Measurements from ENCODE around the gene EMX1. TPM values are rescaled to one million over a fixed set of nuclear protein-coding genes. Genes with fewer than 3 reads are reported as not detected.

The EMX1 gene
- total RNA-seq, 1 donor from 2014 or later, result 0.43 TPM

- Histone ChIP-seq H3K36me3 (no peaks in the 10 kb centered on the region), H3K4me2 (no peak overlapping the region), H3K9ac (no peak overlapping the region), H3K4me1 (peaks cover 13% of the 10 kb centered on the region), H3K79me2 (ENCODE audit: low read depth) (no peaks in the 10 kb centered on the region), H3K4me3 (no peak overlapping the region), H3K27me3 (peaks cover 23% of the 10 kb centered on the region), H3K9me3 (ENCODE audit: low read depth) (no peaks in the 10 kb centered on the region), H3K27ac (no peak overlapping the region), H3F3A (ENCODE audit: low read depth) (no peaks in the 10 kb centered on the region), H2AFZ (replicated peaks) (no peak overlapping the region), H4K20me1 (ENCODE audit: low read depth) (no peaks in the 10 kb centered on the region)
- Mint-ChIP-seq H3K36me3 (no peaks in the 10 kb centered on the region), H3K27me3 (ENCODE audit: insufficient read depth, low read depth) (peaks cover 11% of the 10 kb centered on the region), H3K4me3 (no peak overlapping the region), H3K9me3 (no peaks in the 10 kb centered on the region), H3K27ac (no peak overlapping the region), H3K4me1 (peaks cover 11% of the 10 kb centered on the region)
- DNase-seq (ENCODE audit: low spot score), result no peak
- no peak for TF ChIP-seq EZH2phosphoT487 (IDR thresholded peaks at IDR 0.05)
- TF ChIP-seq CTCF (IDR thresholded peaks at IDR 0.05), result no peak
- TF ChIP-seq EZH2 (IDR thresholded peaks at IDR 0.05), result no peak
Observed at GRCh38 chr2:72938455-72938854, 21.1 kb downstream of the EMX1 start.

GRCh38 chr2:72940361-72940760, 23.0 kb downstream of the EMX1 start:
- Mint-ChIP-seq H3K36me3 (no peaks in the 10 kb centered on the region), H3K27me3 (ENCODE audit: insufficient read depth, low read depth) (peaks cover 11% of the 10 kb centered on the region), H3K27ac (peak overlapping the region; percentile 63), H3K4me3 (no peak overlapping the region), H3K4me1 (peaks cover 11% of the 10 kb centered on the region), H3K9me3 (no peaks in the 10 kb centered on the region)
- no peak for TF ChIP-seq EZH2 (IDR thresholded peaks at IDR 0.05)
- TF ChIP-seq EZH2phosphoT487 (IDR thresholded peaks at IDR 0.05), result no peak
- TF ChIP-seq CTCF (IDR thresholded peaks at IDR 0.05), result no peak
- Histone ChIP-seq H3F3A (ENCODE audit: low read depth) (no peaks in the 10 kb centered on the region), H3K79me2 (ENCODE audit: low read depth) (no peaks in the 10 kb centered on the region), H3K36me3 (no peaks in the 10 kb centered on the region), H3K9ac (no peak overlapping the region), H4K20me1 (ENCODE audit: low read depth) (no peaks in the 10 kb centered on the region), H2AFZ (replicated peaks) (no peak overlapping the region), H3K27ac (no peak overlapping the region), H3K4me2 (no peak overlapping the region), H3K27me3 (peaks cover 12% of the 10 kb centered on the region), H3K4me1 (peaks cover 13% of the 10 kb centered on the region), H3K4me3 (no peak overlapping the region), H3K9me3 (ENCODE audit: low read depth) (no peaks in the 10 kb centered on the region)
- no peak for DNase-seq (ENCODE audit: low spot score)

GRCh38 chr2:72940786-72941185, 23.5 kb downstream of the EMX1 start:
- Histone ChIP-seq H2AFZ (replicated peaks) (no peak overlapping the region), H3K79me2 (ENCODE audit: low read depth) (no peaks in the 10 kb centered on the region), H3K4me3 (no peak overlapping the region), H3K4me1 (peaks cover 13% of the 10 kb centered on the region), H4K20me1 (ENCODE audit: low read depth) (no peaks in the 10 kb centered on the region), H3K9ac (no peak overlapping the region), H3K36me3 (no peaks in the 10 kb centered on the region), H3F3A (ENCODE audit: low read depth) (no peaks in the 10 kb centered on the region), H3K4me2 (peak overlapping the region; percentile 0), H3K27me3 (peaks cover 9% of the 10 kb centered on the region), H3K27ac (no peak overlapping the region), H3K9me3 (ENCODE audit: low read depth) (no peaks in the 10 kb centered on the region)
- Mint-ChIP-seq H3K36me3 (no peaks in the 10 kb centered on the region), H3K9me3 (no peaks in the 10 kb centered on the region), H3K27me3 (ENCODE audit: insufficient read depth, low read depth) (peaks cover 11% of the 10 kb centered on the region), H3K27ac (no peak overlapping the region), H3K4me1 (peaks cover 11% of the 10 kb centered on the region), H3K4me3 (no peak overlapping the region)
- TF ChIP-seq CTCF (IDR thresholded peaks at IDR 0.05) (no peak), EZH2 (IDR thresholded peaks at IDR 0.05) (no peak)
- DNase-seq (ENCODE audit: low spot score), result peak; percentile 32
